IPS-15b (cell line): ENCODE results near the gene TBX18.

Experiments
- H3K27me3 ChIP-seq: one replicate; pipeline ENCODE4 v1.6.1; 2013; ENCODE audit warnings: low read length; ENCODE audit not compliant: control insufficient read depth, insufficient read depth
- H3K36me3 ChIP-seq: one replicate; pipeline ENCODE4 v1.6.1; 2013; ENCODE audit warnings: low read length; ENCODE audit not compliant: control insufficient read depth, insufficient read depth
- H3K4me1 ChIP-seq: one replicate; pipeline ENCODE4 v1.6.1; 2013; ENCODE audit warnings: mild to moderate bottlenecking, low read length; ENCODE audit not compliant: control insufficient read depth, insufficient read depth
- H3K4me3 ChIP-seq: one replicate; pipeline ENCODE4 v1.5.1; 2013; ENCODE audit warnings: low read depth, low read length
- H3K9ac ChIP-seq: one replicate; pipeline ENCODE4 v1.6.1; 2013; ENCODE audit warnings: low read depth, mild to moderate bottlenecking, low read length
- H3K9me3 ChIP-seq: one replicate; pipeline ENCODE4 v1.6.1; 2013; ENCODE audit warnings: mild to moderate bottlenecking, low read length; ENCODE audit not compliant: control insufficient read depth, insufficient read depth

The TBX18 gene

GRCh38 chr6:84663866-84664265 lies 100.5 kb downstream of the TBX18 start:
- H3K9ac ChIP-seq = no peak overlapping the region
- H3K36me3 ChIP-seq = no peaks in the 10 kb centered on the region
- no peaks in the 10 kb centered on the region for H3K27me3 ChIP-seq
- H3K9me3 ChIP-seq = no peaks in the 10 kb centered on the region
- H3K4me1 ChIP-seq = no peaks in the 10 kb centered on the region
- H3K4me3 ChIP-seq = no peak overlapping the region

DNA sequence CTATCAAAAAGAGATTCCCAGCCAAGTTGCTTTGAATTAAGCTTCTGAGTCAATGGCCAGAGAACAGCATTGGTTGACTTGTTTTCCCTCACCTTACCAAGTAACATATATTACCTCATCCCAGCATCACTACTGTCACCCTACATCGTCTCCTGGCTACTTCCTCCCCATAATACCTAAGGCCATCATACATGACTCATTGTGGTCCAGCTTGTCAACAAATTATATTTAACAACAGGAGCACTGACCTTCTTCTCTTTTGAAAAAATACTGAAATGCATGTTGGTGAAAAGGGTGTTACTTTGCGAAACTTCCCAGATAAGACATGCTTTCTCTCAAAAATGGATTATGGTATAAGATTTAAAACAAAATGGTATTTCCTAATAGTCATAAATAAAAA lies 106.9 kb downstream of the TBX18 start:
- H3K9ac ChIP-seq = no peak overlapping the region
- no peaks in the 10 kb centered on the region for H3K36me3 ChIP-seq
- no peak overlapping the region for H3K4me3 ChIP-seq
- H3K4me1 ChIP-seq = no peaks in the 10 kb centered on the region
- H3K27me3 ChIP-seq = no peaks in the 10 kb centered on the region
- H3K9me3 ChIP-seq = no peaks in the 10 kb centered on the region

DNA sequence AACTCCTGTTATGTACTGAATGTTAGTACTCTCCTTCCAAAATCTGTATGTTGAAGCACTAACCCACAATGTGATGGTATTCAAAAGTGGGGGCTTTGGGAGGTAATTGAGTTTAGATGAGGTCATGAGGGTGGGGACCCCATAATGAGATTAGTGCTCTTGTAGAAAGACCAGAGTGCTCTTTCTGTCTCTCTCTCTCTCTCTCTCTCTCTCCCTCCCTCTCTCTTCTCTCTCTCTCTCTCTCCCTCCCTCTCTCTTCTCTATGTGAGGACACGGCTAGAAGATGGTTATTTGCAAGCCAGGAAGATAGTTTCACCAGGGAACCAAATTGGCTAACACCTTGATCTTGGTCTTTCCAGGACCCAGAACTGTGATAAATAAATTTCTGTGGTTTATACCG lies 107.4 kb downstream of the TBX18 start:
- no peaks in the 10 kb centered on the region for H3K27me3 ChIP-seq
- H3K4me1 ChIP-seq = no peaks in the 10 kb centered on the region
- H3K9ac ChIP-seq = no peak overlapping the region
- no peaks in the 10 kb centered on the region for H3K36me3 ChIP-seq
- no peak overlapping the region for H3K4me3 ChIP-seq
- no peaks in the 10 kb centered on the region for H3K9me3 ChIP-seq

DNA sequence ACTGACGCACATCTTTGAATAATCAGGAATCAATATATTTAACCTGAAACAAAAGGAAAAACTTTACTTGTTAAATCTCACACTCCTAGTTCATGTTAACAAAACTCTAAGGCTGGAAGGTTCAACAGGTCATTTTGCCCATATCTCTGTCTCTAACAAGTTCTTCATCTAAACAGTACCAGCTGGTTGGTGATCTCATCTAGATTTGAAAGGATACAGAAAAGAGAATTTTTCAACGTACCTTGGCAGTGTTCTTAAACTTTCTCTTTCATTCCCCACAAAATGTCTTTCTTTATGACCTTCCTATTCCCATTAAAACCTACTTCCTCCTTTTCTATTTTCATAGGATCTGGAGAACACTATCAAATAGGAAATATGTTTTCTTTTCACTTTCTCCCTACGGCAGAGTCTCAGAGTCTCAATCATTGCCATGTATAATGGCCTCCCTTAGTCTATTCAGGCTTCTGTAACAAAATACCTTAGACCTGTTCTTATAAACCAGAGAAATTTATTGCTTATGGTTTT lies 111.3 kb downstream of the TBX18 start:
- H3K9ac ChIP-seq = no peak overlapping the region
- no peaks in the 10 kb centered on the region for H3K27me3 ChIP-seq
- H3K36me3 ChIP-seq = no peaks in the 10 kb centered on the region
- no peak overlapping the region for H3K4me3 ChIP-seq
- no peaks in the 10 kb centered on the region for H3K9me3 ChIP-seq
- H3K4me1 ChIP-seq = no peaks in the 10 kb centered on the region

GRCh38 chr6:84652356-84653026 lies 111.9 kb downstream of the TBX18 start:
- H3K4me3 ChIP-seq = no peak overlapping the region
- H3K9me3 ChIP-seq = no peaks in the 10 kb centered on the region
- no peaks in the 10 kb centered on the region for H3K4me1 ChIP-seq
- no peaks in the 10 kb centered on the region for H3K27me3 ChIP-seq
- no peak overlapping the region for H3K9ac ChIP-seq
- no peaks in the 10 kb centered on the region for H3K36me3 ChIP-seq

DNA sequence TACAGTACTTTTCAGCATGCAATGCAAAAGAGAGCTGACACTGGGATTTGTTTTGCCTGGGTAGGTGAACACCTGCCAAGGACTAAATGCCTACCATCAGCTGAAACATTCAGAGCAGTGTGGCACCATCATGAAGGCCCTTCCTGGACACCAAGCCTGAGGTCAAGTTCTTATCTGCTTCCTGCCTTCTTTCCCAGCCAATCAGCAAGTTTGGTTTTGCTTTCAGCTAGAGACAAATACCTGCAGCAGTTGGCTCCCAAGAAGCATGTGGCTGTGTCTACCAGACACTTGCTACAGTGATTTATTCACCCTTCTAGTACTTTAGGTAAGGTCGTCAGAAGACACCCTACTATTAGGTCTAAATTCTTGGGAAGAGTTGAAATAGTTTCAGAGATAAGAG lies 112.8 kb downstream of the TBX18 start:
- H3K4me3 ChIP-seq = no peak overlapping the region
- no peaks in the 10 kb centered on the region for H3K9me3 ChIP-seq
- H3K4me1 ChIP-seq = no peaks in the 10 kb centered on the region
- no peak overlapping the region for H3K9ac ChIP-seq
- no peaks in the 10 kb centered on the region for H3K36me3 ChIP-seq
- no peaks in the 10 kb centered on the region for H3K27me3 ChIP-seq

DNA sequence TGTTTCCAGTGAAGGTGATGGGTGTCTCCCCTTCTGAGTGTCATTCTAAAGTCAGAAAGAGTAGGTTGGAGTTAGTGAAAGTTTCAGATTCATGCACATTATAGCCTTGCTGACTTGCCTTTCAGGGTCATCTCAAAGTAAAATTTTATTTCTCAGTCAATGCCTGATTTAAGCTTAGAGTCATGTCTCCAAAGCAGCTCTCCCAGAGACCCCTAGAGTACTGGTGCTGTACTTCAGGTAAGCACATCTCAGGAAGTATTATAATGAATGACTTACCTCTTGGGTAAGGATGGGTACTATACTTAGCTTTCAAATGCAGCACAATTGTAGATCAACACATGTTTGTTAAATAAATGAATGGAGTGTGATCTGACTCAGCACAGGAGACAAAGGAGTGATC lies 116.0 kb downstream of the TBX18 start:
- Histone ChIP-seq H3K27me3 (no peaks in the 10 kb centered on the region), H3K9me3 (no peaks in the 10 kb centered on the region), H3K9ac (no peak overlapping the region)

DNA sequence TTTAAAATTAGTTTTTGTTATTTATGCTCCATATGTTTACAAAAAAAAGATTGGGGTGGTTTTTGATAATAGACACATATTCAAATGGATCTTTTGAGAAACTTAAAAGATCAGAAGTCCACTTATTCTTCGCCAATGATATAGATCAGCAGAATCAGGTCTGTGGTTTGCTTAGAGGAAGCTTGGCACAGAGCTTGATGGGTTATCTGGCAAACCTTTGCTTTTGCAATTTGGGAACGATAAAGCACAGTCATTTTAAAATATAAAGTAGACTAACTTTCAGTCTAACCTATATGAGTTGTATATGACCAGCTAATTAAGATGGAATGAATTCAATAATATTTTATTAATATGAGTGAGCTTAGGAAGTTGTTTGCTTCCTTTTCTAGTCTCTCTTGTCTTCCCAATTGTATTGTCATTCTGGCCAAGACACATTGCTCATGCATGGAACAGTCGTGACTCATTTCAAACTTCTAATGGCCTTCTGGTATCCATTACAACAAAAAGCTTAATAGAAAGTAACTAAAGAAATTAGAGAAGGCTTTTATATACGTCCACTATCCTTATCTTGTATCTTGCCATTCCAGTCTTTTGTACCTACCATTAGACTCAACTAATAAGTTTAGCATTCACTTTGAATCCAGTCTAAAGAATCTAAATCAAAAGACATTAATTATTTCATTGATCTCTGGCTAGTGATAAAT lies 118.7 kb downstream of the TBX18 start:
- Histone ChIP-seq H3K36me3 (no peaks in the 10 kb centered on the region), H3K4me1 (no peaks in the 10 kb centered on the region), H3K4me3 (no peak overlapping the region), H3K9me3 (no peaks in the 10 kb centered on the region), H3K9ac (no peak overlapping the region), H3K27me3 (no peaks in the 10 kb centered on the region)

More for the DNA sequence above, 116.0 kb downstream of the TBX18 start:
- Histone ChIP-seq H3K4me3 (no peak overlapping the region), H3K36me3 (no peaks in the 10 kb centered on the region), H3K4me1 (no peaks in the 10 kb centered on the region)

DNA sequence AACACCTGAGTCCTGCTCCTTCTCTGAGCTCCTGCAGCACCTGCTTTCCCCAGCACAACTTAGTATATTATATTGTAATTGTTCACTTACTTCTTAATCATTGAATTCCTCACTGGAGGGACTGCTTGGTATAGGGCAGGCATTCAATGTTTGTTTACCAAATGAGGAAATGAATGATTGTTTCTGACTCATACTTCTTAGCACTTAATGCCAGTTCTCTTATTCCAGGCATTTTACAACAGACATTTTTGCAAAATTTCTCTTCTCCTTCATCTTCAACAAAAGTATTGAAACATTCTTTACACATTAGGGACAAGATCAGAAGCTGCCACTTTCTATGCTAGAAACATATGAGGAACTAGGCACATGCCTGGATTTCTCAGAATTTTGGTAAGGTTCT lies 119.4 kb downstream of the TBX18 start:
- no peaks in the 10 kb centered on the region for H3K9me3 ChIP-seq
- no peak overlapping the region for H3K4me3 ChIP-seq
- no peaks in the 10 kb centered on the region for H3K36me3 ChIP-seq
- no peaks in the 10 kb centered on the region for H3K27me3 ChIP-seq
- no peaks in the 10 kb centered on the region for H3K4me1 ChIP-seq
- H3K9ac ChIP-seq = no peak overlapping the region

GRCh38 chr6:84643778-84644177 lies 120.6 kb downstream of the TBX18 start:
- Histone ChIP-seq H3K9me3 (no peaks in the 10 kb centered on the region), H3K4me3 (no peak overlapping the region), H3K27me3 (no peaks in the 10 kb centered on the region), H3K9ac (no peak overlapping the region), H3K4me1 (no peaks in the 10 kb centered on the region), H3K36me3 (no peaks in the 10 kb centered on the region)

DNA sequence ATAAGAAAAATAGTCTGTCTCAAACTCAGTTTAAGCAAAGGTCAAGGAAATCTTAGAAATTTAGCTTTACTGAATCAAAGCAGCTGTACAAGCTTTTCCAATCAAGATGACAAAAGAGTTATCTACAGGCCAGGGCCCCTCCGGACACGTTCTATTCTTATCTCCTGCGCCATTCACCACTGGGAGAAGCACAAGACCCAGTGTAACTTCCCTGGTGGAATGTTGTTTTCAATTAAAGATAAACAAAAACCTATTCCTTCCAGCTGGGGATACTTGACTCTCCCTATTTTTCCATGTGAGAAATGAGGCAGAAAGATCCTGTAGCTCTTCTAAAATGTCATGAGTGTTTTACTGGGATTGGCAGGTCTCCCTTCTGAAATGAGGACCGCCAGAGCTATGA lies 123.3 kb downstream of the TBX18 start:
- no peak overlapping the region for H3K9ac ChIP-seq
- H3K4me3 ChIP-seq = no peak overlapping the region
- H3K27me3 ChIP-seq = no peaks in the 10 kb centered on the region
- H3K4me1 ChIP-seq = no peaks in the 10 kb centered on the region
- H3K36me3 ChIP-seq = no peaks in the 10 kb centered on the region
- H3K9me3 ChIP-seq = no peaks in the 10 kb centered on the region

GRCh38 chr6:84639396-84639795 lies 125.0 kb downstream of the TBX18 start:
- Histone ChIP-seq H3K36me3 (no peaks in the 10 kb centered on the region), H3K9ac (no peak overlapping the region), H3K4me3 (no peak overlapping the region), H3K27me3 (no peaks in the 10 kb centered on the region), H3K9me3 (no peaks in the 10 kb centered on the region), H3K4me1 (no peaks in the 10 kb centered on the region)
